ENCODE measurements around the gene RNASET2.

DNA sequence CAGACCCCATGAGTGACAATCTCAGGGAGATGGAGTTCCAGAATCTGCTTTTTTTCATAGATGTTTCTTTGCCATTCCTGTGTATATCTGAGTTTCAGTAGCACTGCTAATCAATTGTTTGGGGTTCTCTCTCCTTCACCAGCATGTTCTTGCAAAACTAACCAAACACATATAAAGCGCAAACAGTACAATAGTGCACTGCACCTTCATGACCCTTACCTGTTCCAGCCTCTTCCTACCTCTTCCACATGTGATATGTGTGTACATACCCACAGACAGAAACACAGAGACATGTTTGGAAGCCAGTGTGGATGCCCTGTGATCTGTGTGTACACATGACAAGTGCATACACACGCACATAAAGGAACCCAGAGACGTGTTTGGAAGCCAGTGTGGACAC is 41.0 kb upstream of the RNASET2 start:
- TF ChIP-seq ARNT (IDR thresholded peaks at IDR 0.05) (no peak), ZNF384 (IDR thresholded peaks at IDR 0.05) (no peak), ELF4 (IDR thresholded peaks at IDR 0.05) (no peak), HDGF (IDR thresholded peaks at IDR 0.05; ENCODE audit: borderline replicate concordance) (no peak)
